ENCODE measurements around the gene GSTT2.

GSTT2 gene

GRCh38 chr22:24009227-24010017 lies 29.5 kb downstream of the GSTT2 start:
- DNase-seq: no peak

- DNase-seq: no peak
Observed at GRCh38 chr22:24010018-24010391, 30.1 kb downstream of the GSTT2 start.

- no peak for DNase-seq
Observed at GRCh38 chr22:24011735-24012068, 31.8 kb downstream of the GSTT2 start.

- no peak for DNase-seq
Observed at GRCh38 chr22:24016156-24016555, 36.2 kb downstream of the GSTT2 start.

GRCh38 chr22:24021304-24021703 lies 41.4 kb downstream of the GSTT2 start:
- no peak for DNase-seq

- no peak for DNase-seq
Observed at GRCh38 chr22:24023204-24023789, 43.4 kb downstream of the GSTT2 start.

- DNase-seq: no peak
Observed at GRCh38 chr22:24024354-24024753, 44.4 kb downstream of the GSTT2 start.

- DNase-seq: no peak
Observed at GRCh38 chr22:24025475-24025874, 45.5 kb downstream of the GSTT2 start.

- no peak for DNase-seq
Observed at GRCh38 chr22:24026056-24026455, 46.1 kb downstream of the GSTT2 start.

GRCh38 chr22:24026733-24027132 lies 46.8 kb downstream of the GSTT2 start:
- no peak for DNase-seq

GRCh38 chr22:24027389-24027975 lies 47.5 kb downstream of the GSTT2 start:
- no peak for DNase-seq

- DNase-seq: no peak
Observed at GRCh38 chr22:24027991-24028390, 48.1 kb downstream of the GSTT2 start.

GRCh38 chr22:24028533-24028932 lies 48.6 kb downstream of the GSTT2 start:
- DNase-seq: no peak

- no peak for DNase-seq
Observed at GRCh38 chr22:24029304-24029703, 49.4 kb downstream of the GSTT2 start.

GRCh38 chr22:24030186-24030702 lies 50.3 kb downstream of the GSTT2 start:
- no peak for DNase-seq

Data from NCI-H1417 treated with DMSO at 0.1 percent for 48 hours (cell line).